Lung (tissue), 12 donors: ENCODE results near the gene MVB12A. TPM values are rescaled to one million over a fixed set of nuclear protein-coding genes. Genes with fewer than 3 reads are reported as not detected.

Source experiments
- ATAC-seq: fragments of 200-7000 bp; cut with Tn5 transposase; one replicate; pipeline ENCODE4 v1.9.1; 2020; ENCODE audit warnings: moderate number of reproducible peaks; ENCODE audit not compliant: insufficient read depth, low FRiP score
- DNase-seq, 3 donors: peaks; one replicate each; pipeline ENCODE4 v3.0.0-alpha.2; 2013 to 2017
- H3K27ac ChIP-seq, 2 donors: one replicate each; pipeline ENCODE4 v1.5.1; 2013; ENCODE audit warnings: mild to moderate bottlenecking in 2 of 2, moderate library complexity in 2 of 2, control low read depth in 1 of 2, inconsistent platforms in 1 of 2, low read depth in 1 of 2, low read length in 1 of 2
- H3K27me3 ChIP-seq, 3 donors: one replicate each; pipeline ENCODE4 v1.5.1; 2013; ENCODE audit warnings: low read length in 2 of 3; ENCODE audit not compliant: control insufficient read depth in 3 of 3, insufficient read depth in 3 of 3
- H3K36me3 ChIP-seq, 4 donors: one replicate each; pipeline ENCODE4 v1.5.1; 2013; ENCODE audit warnings: low read length in 4 of 4, mild to moderate bottlenecking in 1 of 4, moderate library complexity in 1 of 4; ENCODE audit not compliant: control insufficient read depth in 4 of 4, insufficient read depth in 4 of 4
- H3K4me1 ChIP-seq, 5 donors: one replicate each; pipeline ENCODE4 v1.5.1; 2013; ENCODE audit warnings: low read length in 5 of 5, mild to moderate bottlenecking in 2 of 5, moderate library complexity in 1 of 5; ENCODE audit not compliant: control insufficient read depth in 5 of 5, insufficient read depth in 5 of 5
- H3K4me3 ChIP-seq: one replicate; pipeline ENCODE4 v1.5.1; 2013; ENCODE audit warnings: mild to moderate bottlenecking, control low read depth, moderate library complexity
- H3K9ac ChIP-seq, 2 donors: one replicate each; pipeline ENCODE4 v1.5.1; 2013; ENCODE audit warnings: low read length in 2 of 2, control low read depth in 1 of 2; ENCODE audit not compliant: insufficient read depth in 1 of 2
- H3K9me3 ChIP-seq, 4 donors: one replicate each; pipeline ENCODE4 v1.5.1; 2013; ENCODE audit warnings: low read length in 3 of 4, mild to moderate bottlenecking in 1 of 4, moderate library complexity in 1 of 4; ENCODE audit not compliant: control insufficient read depth in 4 of 4, insufficient read depth in 3 of 4
- CTCF ChIP-seq: IDR thresholded peaks from 2 replicates; pipeline ENCODE4 v1.5.1; 2012; ENCODE audit warnings: mild to moderate bottlenecking; ENCODE audit errors: control extremely low read depth, extremely low read depth
- WGBS, 2 donors: extraction: QIAGEN DNeasy Blood & Tissue Kit; methylation state at CpG; one replicate each; pipeline ENCODE4 v1.1.7; 2013; 5-methylcytosine and 5-hydroxymethylcytosine counted together
- polyA plus RNA-seq, 2 donors: library from polyadenylated mRNA; stranded (reverse); fragments of 200-250 nt; gene quantifications; one replicate each; pipeline ENCODE4 v1.2.1, GENCODE V29; 2013
- total RNA-seq, 2 donors: library from RNA; depleted of rRNA in 1 of 2; stranded (reverse); fragments of >200 nt in 1 of 2; gene quantifications; one replicate each; pipeline ENCODE4 v1.2.1, GENCODE V29; 2014 to 2021
- donor health status: control.
- donor health status: control.
- donor health status: Bipolar disorder and iron deficiency.
- donor health status: healthy.
- donor health status: DM: yes; HTN: yes; CAD: no.

The MVB12A gene
- total and polyA plus RNA-seq, 4 donors = 28.5 to 66.9 (median 60.8) TPM

- Histone ChIP-seq H3K9me3 (no peaks in the 10 kb centered on the region), H3K36me3 (peaks cover 0 to 2% (median 0%) of the 10 kb centered on the region in 4 donors), H3K9ac (no peak overlapping the region), H3K27ac (no peak overlapping the region), H3K4me3 (no peak overlapping the region), H3K27me3 (no peaks in the 10 kb centered on the region), H3K4me1 (peaks cover 3 to 17% (median 4%) of the 10 kb centered on the region in 5 donors)
- DNase-seq (no peak), ATAC-seq (no peak)
- WGBS, 2 donors = 65 to 79% methylated on average over 6 of the region's 6 CpGs
- TF ChIP-seq CTCF = no peak
Observed at GRCh38 chr19:17415121-17415520, 4.7 kb upstream of the MVB12A start.

GRCh38 chr19:17418710-17419109, 1.1 kb upstream of the MVB12A start:
- 68 to 83% methylated on average over 3 of the region's 3 CpGs for WGBS, 2 donors
- ATAC-seq (no peak), DNase-seq (no peak)
- Histone ChIP-seq H3K9ac (no peak overlapping the region), H3K27me3 (no peaks in the 10 kb centered on the region), H3K9me3 (no peaks in the 10 kb centered on the region), H3K4me3 (no peak overlapping the region), H3K36me3 (peaks cover 0 to 7% (median 3%) of the 10 kb centered on the region in 4 donors), H3K27ac (no peak overlapping the region), H3K4me1 (peaks cover 2 to 14% (median 4%) of the 10 kb centered on the region in 5 donors)
- no peak for TF ChIP-seq CTCF

GRCh38 chr19:17419154-17419620, 660 bp upstream of the MVB12A start:
- Histone ChIP-seq H3K9ac (peak overlapping the region in 1 of 2 donors; percentile 89), H3K4me3 (no peak overlapping the region), H3K9me3 (no peaks in the 10 kb centered on the region), H3K36me3 (peaks cover 0 to 7% (median 3%) of the 10 kb centered on the region in 4 donors), H3K27me3 (no peaks in the 10 kb centered on the region), H3K27ac (peak overlapping the region; percentile 75 to 80), H3K4me1 (peaks cover 2 to 14% (median 4%) of the 10 kb centered on the region in 5 donors)
- TF ChIP-seq CTCF = no peak
- 22 to 26% methylated on average over 8 of the region's 8 CpGs for WGBS, 2 donors
- ATAC-seq (no peak), DNase-seq (no peak)

GRCh38 chr19:17420475-17420924, 653 bp downstream of the MVB12A start:
- Histone ChIP-seq H3K4me1 (peaks cover 0 to 13% (median 4%) of the 10 kb centered on the region in 5 donors), H3K4me3 (peak overlapping the region; percentile 77), H3K36me3 (peaks cover 0 to 7% (median 3%) of the 10 kb centered on the region in 4 donors), H3K9ac (peak overlapping the region in 1 of 2 donors; percentile 6), H3K27ac (peak overlapping the region in 1 of 2 donors; percentile 0), H3K27me3 (no peaks in the 10 kb centered on the region), H3K9me3 (no peaks in the 10 kb centered on the region)
- peak; percentile 11 for TF ChIP-seq CTCF
- peak; percentile 40 to 43 (median 42) for DNase-seq
- WGBS, 2 donors = 5 to 7% methylated on average over 25 of the region's 25 CpGs
- no peak for ATAC-seq
